Measurements from ENCODE around the gene RAB3C.

The RAB3C gene

DNA sequence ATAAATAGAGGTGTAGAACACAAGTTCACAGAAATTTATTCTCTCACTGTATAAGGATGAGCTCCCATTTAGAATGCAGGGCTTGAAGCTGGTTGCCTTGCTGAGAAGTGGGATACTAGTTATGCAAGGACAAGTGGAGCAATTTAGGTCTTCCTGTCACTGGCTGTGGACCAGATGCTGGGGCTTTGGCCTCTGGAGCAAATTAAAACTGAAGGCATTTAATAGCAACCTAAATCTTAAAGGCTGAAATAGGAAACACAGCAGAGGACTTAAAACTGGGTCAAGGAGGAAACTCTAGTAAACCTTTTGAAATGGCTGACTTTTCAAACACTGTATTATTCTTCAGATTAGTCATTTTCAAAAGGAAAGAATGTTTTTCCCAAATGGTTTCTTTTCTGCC lies 319.4 kb downstream of the RAB3C start:
- POLR2A ChIA-PET: no interaction called here
- CTCF ChIA-PET: interaction anchor here (1.3 to 2.9 kb wide), 3 partner anchors 8 to 16 kb away, joined by 3 to 13 read pairs (median 5); no protein-coding TSS in a partner anchor
- TF ChIP-seq, protein P1, sequence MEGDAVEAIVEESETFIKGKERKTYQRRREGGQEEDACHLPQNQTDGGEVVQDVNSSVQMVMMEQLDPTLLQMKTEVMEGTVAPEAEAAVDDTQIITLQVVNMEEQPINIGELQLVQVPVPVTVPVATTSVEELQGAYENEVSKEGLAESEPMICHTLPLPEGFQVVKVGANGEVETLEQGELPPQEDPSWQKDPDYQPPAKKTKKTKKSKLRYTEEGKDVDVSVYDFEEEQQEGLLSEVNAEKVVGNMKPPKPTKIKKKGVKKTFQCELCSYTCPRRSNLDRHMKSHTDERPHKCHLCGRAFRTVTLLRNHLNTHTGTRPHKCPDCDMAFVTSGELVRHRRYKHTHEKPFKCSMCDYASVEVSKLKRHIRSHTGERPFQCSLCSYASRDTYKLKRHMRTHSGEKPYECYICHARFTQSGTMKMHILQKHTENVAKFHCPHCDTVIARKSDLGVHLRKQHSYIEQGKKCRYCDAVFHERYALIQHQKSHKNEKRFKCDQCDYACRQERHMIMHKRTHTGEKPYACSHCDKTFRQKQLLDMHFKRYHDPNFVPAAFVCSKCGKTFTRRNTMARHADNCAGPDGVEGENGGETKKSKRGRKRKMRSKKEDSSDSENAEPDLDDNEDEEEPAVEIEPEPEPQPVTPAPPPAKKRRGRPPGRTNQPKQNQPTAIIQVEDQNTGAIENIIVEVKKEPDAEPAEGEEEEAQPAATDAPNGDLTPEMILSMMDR (IDR thresholded peaks at IDR 0.05; ENCODE audit: control extremely low read depth, extremely low read depth, low read depth, missing control alignments): no peak
- DNase-seq (ENCODE audit: extremely low spot score): no peak

DNA sequence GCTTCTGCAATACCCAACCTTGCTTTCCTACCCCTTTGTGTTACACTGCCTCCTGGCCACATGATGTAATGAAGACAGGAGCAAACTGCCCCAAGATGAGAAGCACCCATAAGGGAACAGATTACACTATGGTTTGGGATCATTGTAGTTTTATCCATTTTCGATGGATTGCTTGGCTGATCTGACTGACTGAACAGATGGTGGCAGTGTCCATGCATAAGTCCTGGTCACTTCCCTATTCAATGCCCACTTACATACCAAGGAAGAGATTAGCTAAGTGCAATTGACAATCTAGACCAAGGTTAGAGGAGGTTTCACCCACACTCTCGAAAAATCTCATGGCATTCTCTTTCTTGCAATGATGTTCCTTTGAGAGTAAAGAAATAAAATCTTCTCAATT lies 319.9 kb downstream of the RAB3C start:
- CTCF ChIA-PET: interaction anchor here (1.3 to 2.9 kb wide), 3 partner anchors 9 to 16 kb away, joined by 3 to 13 read pairs (median 5); no protein-coding TSS in a partner anchor
- TF ChIP-seq, protein P1 (IDR thresholded peaks at IDR 0.05; ENCODE audit: control extremely low read depth, extremely low read depth, low read depth, missing control alignments): no peak
- POLR2A ChIA-PET: no interaction called here
- no peak for DNase-seq (ENCODE audit: extremely low spot score)

- POLR2A ChIA-PET: no interaction called here
- no peak for DNase-seq (ENCODE audit: extremely low spot score)
- CTCF ChIA-PET: interaction anchor here (1.0 to 1.4 kb wide), 2 partner anchors 11 to 18 kb away, joined by 3 read pairs; no protein-coding TSS in a partner anchor
- TF ChIP-seq, protein P1 (IDR thresholded peaks at IDR 0.05; ENCODE audit: control extremely low read depth, extremely low read depth, low read depth, missing control alignments): no peak
These were observed 321.9 kb downstream of the RAB3C start for GRCh38 chr5:58904737-58905136.

DNA sequence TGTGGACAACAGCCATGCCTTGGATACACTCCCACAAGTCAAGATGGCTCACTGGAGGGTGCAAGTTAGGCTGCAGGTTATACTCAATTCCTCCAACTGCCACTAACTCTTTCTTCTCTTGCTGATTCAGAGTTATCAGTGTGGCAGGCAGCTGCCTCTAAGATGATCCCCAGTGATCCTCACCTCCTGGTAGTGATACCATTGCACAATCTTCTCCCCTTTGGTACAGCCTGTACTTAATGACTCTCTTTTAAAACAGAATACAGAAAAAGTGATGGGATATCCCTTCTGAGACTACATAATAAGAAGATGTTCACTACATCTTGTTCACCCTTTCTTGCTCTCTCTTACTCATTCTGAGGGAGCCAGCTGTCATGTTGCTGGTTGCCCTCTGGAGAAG lies 323.1 kb downstream of the RAB3C start:
- ChIA-PET POLR2A (no interaction called here), CTCF (interaction anchor here (1.4 kb wide), 1 partner anchor 12 kb away, joined by 3 read pairs; no protein-coding TSS in a partner anchor)
- TF ChIP-seq, protein P1 (IDR thresholded peaks at IDR 0.05; ENCODE audit: control extremely low read depth, extremely low read depth, low read depth, missing control alignments): no peak
- DNase-seq (ENCODE audit: extremely low spot score): no peak

Data from GM10248 (cell line).